Lower leg skin (tissue), 4 donors: Measurements from ENCODE around the gene DSC3. TPM values are rescaled to one million over a fixed set of nuclear protein-coding genes. Genes with fewer than 3 reads are reported as not detected.

ENCODE experiments used
- DNase-seq, 2 donors: peaks; one replicate each; pipeline ENCODE4 v3.0.0-alpha.2; 2019; ENCODE audit warnings: low spot score in 2 of 2
- H3K4me3 ChIP-seq: fragments of 200-600 bp; sonication (generic); 2 replicates; pipeline ENCODE4 v1.5.1; 2017; ENCODE audit warnings: mild to moderate bottlenecking, low read depth; ENCODE audit not compliant: poor library complexity, severe bottlenecking
- CTCF ChIP-seq, 3 donors: fragments of 450-650 bp; IDR thresholded peaks; one replicate each; pipeline ENCODE4 v1.5.1; 2016; ENCODE audit warnings: antibody characterized with exemption in 3 of 3, mild to moderate bottlenecking in 3 of 3, moderate library complexity in 2 of 3
- POLR2A ChIP-seq, 2 donors: fragments of 450-650 bp; IDR thresholded peaks; one replicate each; pipeline ENCODE4 v1.6.1; 2016 to 2017; ENCODE audit warnings: antibody characterized with exemption in 2 of 2, mild to moderate bottlenecking in 1 of 2, moderate library complexity in 1 of 2
- WGBS, 2 donors: methylation state at CpG; one replicate each; pipeline ENCODE4 v1.1.5; 2018; 5-methylcytosine and 5-hydroxymethylcytosine counted together
- intact Hi-C: fragments of 100-400 bp; cut with DNase I; formaldehyde crosslinking; loops from one replicate; pipeline ENCODE4 v1.15.0; 2023; ENCODE audit warnings: low total_unique reads
- total RNA-seq, 4 donors: library from RNA; depleted of rRNA; stranded (reverse); fragments of >200 nt; gene quantifications; one replicate each; pipeline ENCODE4 v1.1.0, GENCODE V29; 2016

Gene DSC3
- total RNA-seq, 4 donors from 2014 or later = 661 to 1,000 (median 831) TPM

- intact Hi-C loops = no loop called here
- 84 to 87% methylated on average over 4 of the region's 4 CpGs for WGBS, 2 donors
- DNase-seq = no peak
- TF ChIP-seq POLR2A (IDR thresholded peaks at IDR 0.05) (no peak), CTCF (IDR thresholded peaks at IDR 0.05) (no peak)
- no peak overlapping the region for H3K4me3 ChIP-seq
Observed at GRCh38 chr18:31072175-31072574, 29.6 kb upstream of the DSC3 start.

- no peak for DNase-seq
- H3K4me3 ChIP-seq = no peak overlapping the region
- no peak for TF ChIP-seq POLR2A (IDR thresholded peaks at IDR 0.05)
- TF ChIP-seq CTCF (IDR thresholded peaks at IDR 0.05) = no peak
- 22 to 25% methylated on average over 3 of the region's 3 CpGs for WGBS, 2 donors
- intact Hi-C loops = no loop called here
Observed at GRCh38 chr18:31070206-31070605, 27.7 kb upstream of the DSC3 start.

GRCh38 chr18:31066266-31066665 is 23.7 kb upstream of the DSC3 start:
- intact Hi-C loops = no loop called here
- no peak overlapping the region for H3K4me3 ChIP-seq
- WGBS, 2 donors = 94% methylated on average over 1 of the region's 1 CpG
- TF ChIP-seq POLR2A (IDR thresholded peaks at IDR 0.05) = no peak
- no peak for TF ChIP-seq CTCF (IDR thresholded peaks at IDR 0.05)
- no peak for DNase-seq

GRCh38 chr18:31065036-31065773 is 22.7 kb upstream of the DSC3 start:
- WGBS, 2 donors = 62 to 64% methylated on average over 6 of the region's 6 CpGs
- no peak overlapping the region for H3K4me3 ChIP-seq
- no peak for TF ChIP-seq POLR2A (IDR thresholded peaks at IDR 0.05)
- intact Hi-C loops = no loop called here
- DNase-seq = no peak

- no peak for DNase-seq
- 38 to 59% methylated on average over 1 of the region's 1 CpG for WGBS, 2 donors
- intact Hi-C loops = no loop called here
- TF ChIP-seq CTCF (IDR thresholded peaks at IDR 0.05) (no peak), POLR2A (IDR thresholded peaks at IDR 0.05) (no peak)
- H3K4me3 ChIP-seq = no peak overlapping the region
Observed at GRCh38 chr18:31064130-31064529, 21.6 kb upstream of the DSC3 start.

GRCh38 chr18:31061945-31062344 is 19.4 kb upstream of the DSC3 start:
- no peak for DNase-seq
- WGBS, 2 donors = 39 to 57% methylated on average over 4 of the region's 4 CpGs
- intact Hi-C loops = no loop called here

More at GRCh38 chr18:31061945-31062344, 19.4 kb upstream of the DSC3 start:
- no peak overlapping the region for H3K4me3 ChIP-seq
- TF ChIP-seq POLR2A (IDR thresholded peaks at IDR 0.05) (no peak), CTCF (IDR thresholded peaks at IDR 0.05) (no peak)
